SW 1271 (cell line): ENCODE measurements around the gene ZBTB25.
A peak's percentile ranks its signal among the peaks of the same experiment; 100 is the strongest.

ENCODE experiments used
- DNase-seq, 2 experiments: peaks; one replicate each; lab custom pipeline; 2025; lab: John Stamatoyannopoulos, UW

ZBTB25 gene

GRCh38 chr14:64476438-64476837, 27.2 kb downstream of the ZBTB25 start:
- no peak for DNase-seq

DNA sequence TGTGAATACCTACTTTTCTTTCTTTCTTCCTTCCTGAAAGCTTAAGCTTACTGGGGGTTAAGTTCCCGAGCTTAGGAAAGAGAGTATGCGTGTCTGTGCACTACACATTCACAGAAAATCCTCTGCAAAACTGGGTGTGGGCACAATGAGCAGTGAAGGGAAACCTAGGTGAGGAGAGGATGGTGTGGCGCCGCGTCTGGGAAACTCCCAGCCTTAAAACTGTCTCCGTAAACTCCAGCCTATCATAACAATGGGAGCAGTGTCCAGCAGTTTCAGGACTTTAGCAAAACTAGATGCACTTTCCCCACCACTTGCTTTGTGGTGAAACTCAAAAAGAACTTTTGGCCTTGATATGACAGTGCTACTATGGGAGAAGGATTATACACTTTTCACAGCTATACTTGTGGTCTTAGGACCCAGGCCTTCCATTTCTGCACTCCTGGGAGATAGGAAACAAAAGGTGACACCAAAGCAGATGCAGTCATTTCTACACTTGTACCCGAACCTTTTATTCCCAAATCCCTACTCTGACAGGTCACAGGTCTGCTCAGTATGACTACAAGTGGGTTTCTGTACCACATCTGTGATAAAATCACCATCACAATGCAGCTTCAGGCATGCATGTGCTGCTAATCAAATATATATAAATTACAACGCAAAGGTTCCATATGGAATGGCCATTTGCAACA, 27.9 kb downstream of the ZBTB25 start:
- no peak for DNase-seq

- DNase-seq = no peak
These were observed 28.9 kb downstream of the ZBTB25 start for GRCh38 chr14:64474698-64475097.

DNA sequence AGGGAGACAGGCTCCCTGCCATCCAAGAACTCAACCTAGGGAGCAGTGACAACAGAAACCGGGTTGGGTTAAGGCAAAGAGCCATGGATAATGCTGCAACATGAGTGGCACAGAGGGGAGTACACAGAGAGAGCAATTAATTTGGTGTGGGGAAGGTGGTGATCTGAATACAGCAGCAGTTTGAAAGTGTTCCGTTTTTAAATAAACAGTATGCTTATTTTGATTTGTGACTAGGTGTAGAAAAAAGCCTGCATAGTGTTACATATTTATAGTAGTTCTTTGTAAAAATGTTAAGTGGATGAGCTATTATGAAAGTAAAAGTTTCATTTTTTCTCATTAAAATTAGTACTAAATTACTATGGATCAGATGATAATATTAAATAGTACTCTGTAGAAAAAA, 29.6 kb downstream of the ZBTB25 start:
- DNase-seq = no peak

DNA sequence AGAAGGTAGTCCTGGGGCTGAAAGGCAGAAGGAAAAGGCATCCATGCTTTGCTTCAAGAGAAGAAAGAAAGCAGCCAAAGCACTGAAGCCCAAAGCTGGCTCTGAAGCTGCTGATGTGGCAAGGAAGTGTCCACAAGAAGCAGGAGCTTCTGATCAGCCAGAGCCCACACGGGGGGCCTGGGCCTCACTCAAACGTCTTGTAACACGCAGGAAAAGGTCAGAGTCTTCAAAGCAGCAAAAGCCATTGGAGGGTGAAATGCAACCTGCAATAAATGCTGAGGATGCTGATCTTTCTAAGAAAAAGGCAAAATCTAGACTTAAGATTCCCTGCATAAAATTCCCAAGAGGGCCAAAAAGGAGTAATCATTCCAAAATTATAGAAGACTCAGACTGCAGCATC, 35.2 kb downstream of the ZBTB25 start:
- DNase-seq = no peak

DNA sequence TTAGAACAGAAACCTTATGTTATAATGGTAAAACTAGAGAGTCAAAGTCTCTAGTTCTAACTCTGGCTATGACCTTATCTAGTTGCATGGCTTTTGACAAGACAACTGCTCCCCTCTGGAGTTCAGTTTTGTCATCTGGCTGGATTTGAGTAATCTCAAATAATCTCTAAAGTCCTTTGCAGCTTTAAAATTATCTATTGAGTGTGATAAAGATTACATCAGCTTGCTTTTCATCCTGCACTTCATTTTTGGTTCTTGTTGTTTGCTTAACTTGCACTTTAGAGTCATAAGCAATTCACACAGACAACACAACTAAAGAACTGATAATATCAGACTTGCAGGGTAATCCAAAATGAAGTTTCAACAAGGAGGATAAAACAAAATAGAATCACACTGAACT, 36.1 kb downstream of the ZBTB25 start:
- no peak for DNase-seq

GRCh38 chr14:64467101-64467500, 36.5 kb downstream of the ZBTB25 start:
- DNase-seq = no peak

- peak in 1 of 2 experiments; percentile 28 for DNase-seq
These were observed 37.6 kb downstream of the ZBTB25 start for GRCh38 chr14:64465831-64466554.

- no peak for DNase-seq
These were observed 38.3 kb downstream of the ZBTB25 start, which contains the start of gene AKAP5 for GRCh38 chr14:64465191-64465822. Gene AKAP5 (plus strand): TSS chr14:64465499. CDS start chr14:64468395, 2,896 bp downstream.

- no peak for DNase-seq
These were observed 39.0 kb downstream of the ZBTB25 start for GRCh38 chr14:64464651-64465050.

GRCh38 chr14:64463873-64464272, 39.8 kb downstream of the ZBTB25 start:
- no peak for DNase-seq

GRCh38 chr14:64463195-64463594, 40.4 kb downstream of the ZBTB25 start:
- no peak for DNase-seq

DNA sequence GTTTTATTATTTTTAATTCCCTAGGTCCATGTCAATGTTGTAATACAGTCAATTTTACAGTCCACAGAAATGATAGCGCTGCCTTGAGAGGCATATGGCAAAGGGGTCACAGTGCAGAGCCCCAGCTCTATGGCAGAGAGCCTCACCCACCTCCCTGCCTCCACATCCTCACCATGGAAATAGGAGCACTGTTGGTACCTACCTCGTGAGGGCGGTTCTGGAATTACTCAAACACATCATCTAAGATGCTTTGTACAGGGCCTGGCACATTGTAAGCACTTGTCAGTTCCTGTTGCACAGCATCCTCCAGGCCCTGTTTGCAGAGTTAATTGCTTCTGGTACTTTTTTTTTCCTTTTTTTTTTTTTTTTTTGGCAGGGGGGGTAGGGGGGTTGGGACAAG, 42.4 kb downstream of the ZBTB25 start:
- no peak for DNase-seq

DNA sequence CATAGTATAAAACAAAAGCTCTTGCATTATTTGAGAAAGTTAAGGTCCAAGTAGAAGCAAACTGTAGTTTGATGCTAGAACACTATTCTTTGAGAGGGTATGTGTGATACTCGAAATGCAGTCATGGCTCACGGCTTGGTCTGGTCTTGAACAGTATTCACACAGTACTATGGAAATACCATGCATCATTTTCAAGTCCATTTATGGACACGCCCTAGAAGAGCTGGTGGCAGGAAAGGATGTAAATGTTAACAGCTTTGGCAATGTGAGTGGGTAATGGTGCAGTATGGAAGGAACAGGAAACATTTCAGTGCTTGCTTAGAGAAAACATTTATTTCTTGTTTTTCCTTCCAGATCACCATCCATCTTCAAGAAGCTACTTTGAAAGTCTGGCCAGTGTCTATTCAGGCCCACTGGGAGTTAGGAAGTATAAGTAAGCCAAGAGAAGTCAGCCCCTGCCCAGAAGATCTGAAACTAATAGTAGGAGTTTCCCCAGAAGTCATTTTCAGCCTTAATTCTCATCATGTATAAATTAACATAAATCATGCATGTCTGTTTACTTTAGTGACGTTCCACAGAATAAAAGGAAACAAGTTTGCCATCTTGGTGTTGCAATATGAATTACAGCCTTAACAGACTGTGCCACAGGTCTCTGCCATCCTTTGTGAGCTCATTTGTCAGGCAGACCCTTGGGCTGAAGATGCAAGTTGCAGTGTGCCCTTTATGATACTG, 44.1 kb downstream of the ZBTB25 start:
- no peak for DNase-seq

GRCh38 chr14:64454671-64455070, 49.0 kb downstream of the ZBTB25 start:
- no peak for DNase-seq

GRCh38 chr14:64450255-64450654, 53.4 kb downstream of the ZBTB25 start:
- DNase-seq = no peak

GRCh38 chr14:64447876-64448670, 55.6 kb downstream of the ZBTB25 start:
- DNase-seq = no peak

- DNase-seq = peak in 1 of 2 experiments; percentile 26
These were observed 58.4 kb downstream of the ZBTB25 start for GRCh38 chr14:64444984-64445845.

- no peak for DNase-seq
These were observed 59.5 kb downstream of the ZBTB25 start for GRCh38 chr14:64444140-64444539.

DNA sequence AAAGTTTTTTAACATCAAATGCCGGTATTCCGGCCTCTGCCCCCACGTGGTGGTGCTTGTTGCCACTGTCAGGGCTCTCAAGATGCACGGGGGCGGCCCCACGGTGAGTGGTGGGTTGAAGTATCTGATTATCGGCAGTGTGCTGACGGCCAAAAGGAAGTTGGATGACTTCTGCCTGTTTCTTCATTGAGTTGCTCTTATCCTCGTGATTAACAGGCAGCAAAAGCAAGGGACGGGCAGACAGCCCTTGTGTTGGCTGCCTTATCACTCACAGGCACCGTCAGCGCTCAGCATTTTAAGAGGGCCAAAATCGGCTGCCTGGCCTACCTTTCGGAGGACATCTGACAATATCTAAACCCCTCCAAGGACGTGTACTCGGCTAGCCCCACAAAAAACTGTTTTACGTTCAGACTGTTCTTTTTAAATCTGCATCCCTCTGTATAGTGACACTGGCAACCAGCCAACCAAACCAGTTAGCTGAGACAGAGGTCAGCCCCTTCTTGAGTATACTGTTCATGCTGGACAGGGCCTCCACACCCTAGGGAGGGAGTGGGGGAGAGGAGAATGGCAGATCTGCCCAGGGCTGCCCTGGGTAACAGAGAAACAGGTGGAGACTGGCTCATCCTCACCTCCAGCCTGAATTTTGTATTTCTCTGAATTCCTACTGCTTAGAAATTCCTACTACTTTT, 61.2 kb downstream of the ZBTB25 start:
- no peak for DNase-seq
